Ovary (tissue), 3 donors: ENCODE data around the gene KLF16.
A peak's percentile ranks its signal among the peaks of the same experiment; 100 is the strongest.

Experiments used
- CTCF ChIP-seq, 3 donors: fragments of 450-650 bp in 2 of 3; fragments of 200-600 bp in 1 of 3; IDR thresholded peaks; one replicate each; pipeline versions ENCODE4 v1.5.1 to v1.8.0; 2016 to 2022; ENCODE audit warnings: antibody characterized with exemption in 3 of 3, mild to moderate bottlenecking in 1 of 3
- EP300 ChIP-seq: sonication (generic); formaldehyde crosslinking; IDR thresholded peaks from one replicate; pipeline ENCODE4 v1.6.1; 2017; ENCODE audit warnings: antibody characterized with exemption
- POLR2A ChIP-seq: fragments of 450-650 bp; IDR thresholded peaks from one replicate; pipeline ENCODE4 v1.6.1; 2017; ENCODE audit warnings: antibody characterized with exemption, mild to moderate bottlenecking, moderate library complexity
- donor health status: DM: no; HTN: no; CAD: no.

GRCh38 chr19:1825909-1826556 lies 37.3 kb downstream of the KLF16 start:
- peak; percentile 91 to 95 (median 95) for TF ChIP-seq CTCF (IDR thresholded peaks at IDR 0.05)
- no peak for TF ChIP-seq POLR2A
- TF ChIP-seq EP300, result no peak
